ENCODE results near the gene MIPOL1.
"Not testable (repeated sequence)": the region's sequence is repeated elsewhere in the genome, so short reads cannot be mapped to it uniquely, and the experiment has no call there.

MIPOL1 gene

GRCh38 chr14:37326434-37326833 lies 128.7 kb downstream of the MIPOL1 start:
- Histone ChIP-seq H3K4me1 (ENCODE audit: insufficient read depth, low read length, poor library complexity, severe bottlenecking) (no peaks in the 10 kb centered on the region), H3K27me3 (ENCODE audit: insufficient read depth, low read length, poor library complexity, severe bottlenecking) (no peaks in the 10 kb centered on the region), H4K20me1 (ENCODE audit: insufficient read depth, low read length, poor library complexity, severe bottlenecking) (no peaks in the 10 kb centered on the region), H3K4me3 (ENCODE audit: low read length, poor library complexity, severe bottlenecking) (no peak overlapping the region), H3K79me2 (ENCODE audit: insufficient read depth, low read length) (no peaks in the 10 kb centered on the region), H3F3A (ENCODE audit: low read depth) (no peaks in the 10 kb centered on the region), H3K9me3 (ENCODE audit: insufficient read depth, low read depth, low read length) (no peaks in the 10 kb centered on the region), H3K9ac (ENCODE audit: low read depth, low read length, poor library complexity, severe bottlenecking) (no peak overlapping the region), H3K4me2 (ENCODE audit: low read depth, low read length, poor library complexity, severe bottlenecking) (no peak overlapping the region), H2AFZ (ENCODE audit: low read length) (no peak overlapping the region), H3K36me3 (ENCODE audit: insufficient read depth, low read length) (no peaks in the 10 kb centered on the region), H3K9me2 (replicated peaks; ENCODE audit: low read depth, low read length) (no peaks in the 10 kb centered on the region)
- TF ChIP-seq EZH2phosphoT487 (IDR thresholded peaks at IDR 0.05; ENCODE audit: borderline replicate concordance) (no peak), CTCF (conservative IDR thresholded peaks at IDR 0.05; ENCODE audit: low read length) (no peak)

- H3K4me3 ChIP-seq (ENCODE audit: low read length, poor library complexity, severe bottlenecking); H3K9ac ChIP-seq (ENCODE audit: low read depth, low read length, poor library complexity, severe bottlenecking): not testable (repeated sequence)
These were observed 130.2 kb downstream of the MIPOL1 start for GRCh38 chr14:37327933-37328332.

GRCh38 chr14:37328673-37329072 lies 130.9 kb downstream of the MIPOL1 start:
- no peak overlapping the region for H2AFZ ChIP-seq (ENCODE audit: low read length)
- no peak overlapping the region for H3K4me3 ChIP-seq (ENCODE audit: low read length, poor library complexity, severe bottlenecking)
- H4K20me1 ChIP-seq (ENCODE audit: insufficient read depth, low read length, poor library complexity, severe bottlenecking) = no peaks in the 10 kb centered on the region
- no peaks in the 10 kb centered on the region for H3K27me3 ChIP-seq (ENCODE audit: insufficient read depth, low read length, poor library complexity, severe bottlenecking)
- H3K79me2 ChIP-seq (ENCODE audit: insufficient read depth, low read length) = no peaks in the 10 kb centered on the region
- H3K9ac ChIP-seq (ENCODE audit: low read depth, low read length, poor library complexity, severe bottlenecking) = no peak overlapping the region
- H3K4me1 ChIP-seq (ENCODE audit: insufficient read depth, low read length, poor library complexity, severe bottlenecking) = no peaks in the 10 kb centered on the region
- H3K9me3 ChIP-seq (ENCODE audit: insufficient read depth, low read depth, low read length) = no peaks in the 10 kb centered on the region
- no peak for TF ChIP-seq EZH2phosphoT487 (IDR thresholded peaks at IDR 0.05; ENCODE audit: borderline replicate concordance)
- no peak for TF ChIP-seq CTCF (conservative IDR thresholded peaks at IDR 0.05; ENCODE audit: low read length)
- no peaks in the 10 kb centered on the region for H3K36me3 ChIP-seq (ENCODE audit: insufficient read depth, low read length)
- no peaks in the 10 kb centered on the region for H3F3A ChIP-seq (ENCODE audit: low read depth)
- H3K9me2 ChIP-seq (replicated peaks; ENCODE audit: low read depth, low read length) = no peaks in the 10 kb centered on the region
- no peak overlapping the region for H3K4me2 ChIP-seq (ENCODE audit: low read depth, low read length, poor library complexity, severe bottlenecking)

More at GRCh38 chr14:37327933-37328332, 130.2 kb downstream of the MIPOL1 start:
- H2AFZ ChIP-seq (ENCODE audit: low read length); H3K4me2 ChIP-seq (ENCODE audit: low read depth, low read length, poor library complexity, severe bottlenecking); H3K9me3 ChIP-seq (ENCODE audit: insufficient read depth, low read depth, low read length); H3K9me2 ChIP-seq (replicated peaks; ENCODE audit: low read depth, low read length); H4K20me1 ChIP-seq (ENCODE audit: insufficient read depth, low read length, poor library complexity, severe bottlenecking); H3K27me3 ChIP-seq (ENCODE audit: insufficient read depth, low read length, poor library complexity, severe bottlenecking); H3K4me1 ChIP-seq (ENCODE audit: insufficient read depth, low read length, poor library complexity, severe bottlenecking); H3K36me3 ChIP-seq (ENCODE audit: insufficient read depth, low read length); H3F3A ChIP-seq (ENCODE audit: low read depth); H3K79me2 ChIP-seq (ENCODE audit: insufficient read depth, low read length): not testable (repeated sequence)

- no peak overlapping the region for H3K4me3 ChIP-seq (ENCODE audit: low read length, poor library complexity, severe bottlenecking)
- no peaks in the 10 kb centered on the region for H4K20me1 ChIP-seq (ENCODE audit: insufficient read depth, low read length, poor library complexity, severe bottlenecking)
- no peaks in the 10 kb centered on the region for H3K9me2 ChIP-seq (replicated peaks; ENCODE audit: low read depth, low read length)
- no peak for TF ChIP-seq CTCF (conservative IDR thresholded peaks at IDR 0.05; ENCODE audit: low read length)
- TF ChIP-seq EZH2phosphoT487 (IDR thresholded peaks at IDR 0.05; ENCODE audit: borderline replicate concordance) = no peak
- H3K27me3 ChIP-seq (ENCODE audit: insufficient read depth, low read length, poor library complexity, severe bottlenecking) = no peaks in the 10 kb centered on the region
- H3K4me2 ChIP-seq (ENCODE audit: low read depth, low read length, poor library complexity, severe bottlenecking) = no peak overlapping the region
- H3K9ac ChIP-seq (ENCODE audit: low read depth, low read length, poor library complexity, severe bottlenecking) = no peak overlapping the region
- no peaks in the 10 kb centered on the region for H3K4me1 ChIP-seq (ENCODE audit: insufficient read depth, low read length, poor library complexity, severe bottlenecking)
- no peaks in the 10 kb centered on the region for H3K9me3 ChIP-seq (ENCODE audit: insufficient read depth, low read depth, low read length)
- H3F3A ChIP-seq (ENCODE audit: low read depth) = no peaks in the 10 kb centered on the region
- H2AFZ ChIP-seq (ENCODE audit: low read length) = no peak overlapping the region
- H3K36me3 ChIP-seq (ENCODE audit: insufficient read depth, low read length) = no peaks in the 10 kb centered on the region
- no peaks in the 10 kb centered on the region for H3K79me2 ChIP-seq (ENCODE audit: insufficient read depth, low read length)
These were observed 131.7 kb downstream of the MIPOL1 start for GRCh38 chr14:37329189-37330001.
